ENCODE results near the gene SIRT2.
A peak's percentile ranks its signal among the peaks of the same experiment; 100 is the strongest.
"Not testable (repeated sequence)": the region's sequence is repeated elsewhere in the genome, so short reads cannot be mapped to it uniquely, and the experiment has no call there.

The SIRT2 gene

DNA sequence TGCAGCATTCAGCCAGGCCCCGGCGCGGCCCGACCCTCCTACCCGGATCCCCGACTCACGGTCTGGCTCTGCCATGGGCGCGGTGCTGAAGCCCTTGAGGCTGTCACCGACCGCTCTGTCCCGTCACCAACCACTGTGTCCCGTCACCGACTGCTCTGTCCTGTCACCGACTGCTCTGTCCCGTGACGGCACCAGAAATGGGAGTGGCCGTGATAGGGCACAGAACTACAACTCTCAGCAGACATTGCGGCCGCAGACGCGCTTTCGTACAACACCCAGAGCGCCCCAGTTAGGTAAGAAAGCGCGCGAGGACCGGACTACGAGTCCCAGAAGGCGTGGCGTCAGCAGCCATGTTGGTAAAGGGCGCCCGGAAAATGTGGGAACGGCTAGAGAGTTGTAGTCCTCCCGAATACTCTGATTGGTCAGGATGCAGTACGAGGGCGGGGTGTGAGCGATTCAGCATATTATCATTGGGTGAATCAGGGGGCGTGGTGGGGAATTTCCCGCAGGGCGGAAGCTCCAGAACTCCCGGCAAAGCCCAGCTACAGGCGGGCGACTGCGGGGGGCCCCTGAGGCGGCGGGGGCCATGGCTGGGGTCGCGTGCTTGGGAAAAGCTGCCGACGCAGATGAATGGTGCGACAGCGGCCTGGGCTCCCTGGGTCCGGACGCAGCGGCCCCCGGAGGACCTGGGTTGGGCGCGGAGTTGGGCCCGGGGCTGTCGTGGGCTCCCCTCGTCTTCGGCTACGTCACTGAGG is at the start of gene SIRT2, which contains the start of gene NFKBIB:
SIRT2 (minus strand) TSS at position 172 of the 755 bp plus-strand sequence; CDS start at position 75, 97 bp downstream.
NFKBIB (plus strand) TSS at position 523 of the 755 bp plus-strand sequence; CDS start at position 587, 64 bp downstream.
- DNase-seq = peak; percentile 98

DNA sequence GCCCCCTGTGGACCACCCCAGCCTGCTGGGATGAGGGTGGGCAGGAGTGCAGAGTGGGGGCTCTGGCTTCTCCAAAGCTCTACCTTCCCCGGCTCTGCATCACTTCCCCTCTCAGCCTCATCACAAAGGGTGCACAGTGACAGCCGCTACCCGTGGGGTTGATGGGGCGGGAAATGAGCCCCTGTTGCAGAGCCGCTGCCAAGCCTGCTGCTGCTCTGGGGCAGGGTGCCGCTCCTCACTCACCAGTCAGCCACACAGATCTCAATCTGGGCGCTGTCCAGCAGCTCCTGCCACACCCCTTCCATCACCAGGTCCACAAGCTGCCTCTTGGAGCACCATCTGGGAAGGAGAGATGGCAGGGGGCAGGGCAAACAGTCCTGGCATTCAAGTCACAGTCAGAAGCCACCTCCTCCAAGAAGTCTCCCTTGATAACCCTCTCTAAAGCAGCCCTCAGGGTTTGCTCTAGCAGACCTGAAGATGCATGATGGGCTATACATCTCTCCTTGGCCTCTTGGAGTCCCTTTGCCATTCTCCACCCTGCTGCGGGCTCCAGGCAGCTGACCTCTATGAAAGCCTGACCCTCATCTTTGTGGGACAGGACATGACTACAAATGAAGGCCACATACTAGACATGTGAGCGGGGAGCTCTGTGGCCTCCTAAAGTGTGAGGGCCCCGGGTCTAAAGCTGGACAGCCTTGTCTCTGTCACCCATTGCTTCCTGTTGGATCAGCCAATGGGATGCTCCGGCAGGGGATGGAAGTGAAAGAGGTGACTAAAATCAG is 47.0 kb upstream of the SIRT2 start:
- DNase-seq = no peak

DNA sequence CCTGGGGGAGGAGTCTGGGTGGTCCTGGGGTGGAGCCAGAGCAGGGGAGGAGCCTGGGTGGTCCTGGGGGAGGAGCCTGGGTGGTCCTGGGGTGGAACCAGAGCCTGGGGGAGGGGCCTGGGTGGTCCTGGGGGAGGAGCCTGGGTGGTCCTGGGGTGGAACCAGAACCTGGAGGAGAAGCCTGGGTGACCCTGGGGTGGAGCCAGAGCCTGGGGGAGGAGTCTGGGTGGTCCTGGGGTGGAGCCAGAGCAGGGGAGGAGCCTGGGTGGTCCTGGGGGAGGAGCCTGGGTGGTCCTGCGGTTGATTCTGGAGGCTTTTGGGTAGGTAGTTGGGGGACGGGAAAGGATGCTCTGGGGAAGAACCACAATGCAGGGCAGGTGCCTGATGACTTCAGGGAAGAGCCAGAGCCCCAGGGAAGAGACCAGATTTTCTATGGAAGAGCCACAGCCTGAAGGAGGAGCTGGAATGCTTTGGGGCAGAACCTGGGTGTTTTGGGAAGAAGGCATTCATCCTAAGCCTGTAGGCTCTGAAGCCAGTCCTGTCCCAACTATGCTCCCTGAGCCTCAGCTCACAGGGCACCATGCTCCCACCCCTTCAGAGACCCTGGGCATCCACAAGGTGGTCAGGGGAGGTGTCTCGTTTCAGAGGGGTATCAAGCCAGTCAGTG is 46.3 kb upstream of the SIRT2 start:
- no peak for DNase-seq

DNA sequence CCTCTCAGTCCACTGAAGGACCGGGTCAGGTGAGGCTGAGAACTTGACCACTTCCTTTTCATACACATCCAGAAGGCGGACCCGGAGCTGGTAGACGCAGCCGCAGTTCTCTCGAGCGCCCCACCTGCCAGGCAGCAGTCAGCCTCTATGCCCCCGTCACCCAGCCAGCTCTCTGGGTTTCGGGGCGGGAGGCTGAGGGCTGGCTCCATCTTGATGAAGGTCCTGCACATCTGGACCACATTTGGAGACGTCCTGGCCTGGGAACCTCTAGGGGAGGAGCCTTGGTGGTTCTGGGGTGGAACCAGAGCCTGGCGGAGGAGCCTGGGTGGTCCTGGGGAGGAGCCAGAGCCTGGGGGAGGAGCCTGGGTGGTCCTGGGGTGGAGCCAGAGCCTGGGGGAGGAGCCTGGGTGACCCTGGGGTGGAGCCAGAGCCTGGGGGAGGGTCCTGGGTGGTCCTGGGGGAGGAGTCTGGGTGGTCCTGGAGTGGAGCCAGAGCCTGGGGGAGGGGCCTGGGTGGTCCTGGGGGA is 45.6 kb upstream of the SIRT2 start:
- no peak for DNase-seq

DNA sequence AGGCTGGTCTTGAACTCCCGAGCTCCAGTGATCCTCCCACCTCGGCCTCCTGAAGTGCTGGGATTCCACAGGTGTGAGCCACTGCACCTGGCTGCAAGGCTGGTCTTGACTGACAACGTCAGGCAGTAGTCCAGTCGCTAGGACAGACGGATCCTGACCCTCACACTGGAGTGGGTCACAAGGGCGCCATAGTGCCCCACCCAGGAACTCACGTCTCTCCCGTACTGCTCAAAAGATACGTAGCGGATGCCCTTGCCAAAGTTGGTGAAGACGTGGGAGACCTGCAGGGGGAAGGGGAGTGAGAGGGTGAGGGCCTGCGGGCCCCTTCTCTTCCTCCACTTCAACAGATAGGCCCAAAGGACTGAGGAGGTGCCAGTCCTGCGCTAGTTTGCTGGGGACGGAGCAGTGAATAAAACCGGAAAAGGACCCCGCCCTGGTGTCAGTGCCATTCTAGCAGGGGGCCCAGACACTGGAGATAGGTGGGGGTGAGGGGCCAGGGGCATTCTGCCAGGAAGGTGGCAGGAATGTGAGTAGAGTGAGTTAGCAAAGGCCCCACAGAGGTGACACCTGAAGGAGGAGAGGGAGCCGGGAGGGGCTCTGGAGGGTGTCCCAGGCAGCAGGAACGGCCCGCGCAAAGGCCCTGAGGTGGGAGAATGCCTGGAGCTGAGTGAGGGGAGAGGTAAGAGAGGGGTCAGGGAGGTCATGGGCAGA is 43.2 kb upstream of the SIRT2 start:
- no peak for DNase-seq

DNA sequence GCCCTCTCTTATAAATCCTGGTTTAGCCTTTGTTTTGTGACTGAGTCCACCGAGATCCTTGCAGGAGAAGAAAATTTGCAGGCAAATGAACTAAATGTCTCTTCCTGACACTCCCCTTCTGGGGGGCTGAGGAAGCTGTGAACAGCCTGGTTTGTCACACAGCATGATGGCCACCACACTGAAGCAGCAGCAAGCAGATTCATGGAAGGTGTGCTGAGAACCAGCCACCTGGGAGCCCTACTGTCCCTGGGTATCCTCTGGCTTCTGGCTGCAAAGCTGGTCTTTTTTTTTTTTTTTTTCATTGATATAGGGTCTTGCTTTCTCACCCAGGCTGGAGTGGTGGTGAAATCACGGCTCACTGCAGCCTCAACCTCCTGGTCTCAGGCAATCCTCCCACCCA is 42.6 kb upstream of the SIRT2 start:
- DNase-seq = no peak

DNA sequence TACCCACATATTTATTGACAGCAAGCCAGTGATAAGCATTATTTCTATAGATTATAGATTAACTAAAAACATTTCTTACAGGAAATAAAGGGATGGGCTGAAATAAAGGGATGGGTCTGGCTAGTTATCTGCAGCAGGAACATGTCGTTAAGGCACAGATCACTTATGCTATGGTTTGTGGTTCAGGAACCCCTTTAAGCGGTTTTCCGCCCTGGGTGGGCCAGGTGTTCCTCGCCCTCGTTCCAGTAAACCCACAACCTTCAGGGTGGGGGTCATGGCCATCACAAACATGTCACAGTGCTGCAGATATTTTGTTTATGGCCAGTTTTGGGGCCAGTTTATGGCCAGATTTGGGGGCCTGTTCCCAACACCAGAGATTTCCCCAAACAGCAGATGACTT is 42.0 kb upstream of the SIRT2 start:
- DNase-seq = not testable (repeated sequence)

DNA sequence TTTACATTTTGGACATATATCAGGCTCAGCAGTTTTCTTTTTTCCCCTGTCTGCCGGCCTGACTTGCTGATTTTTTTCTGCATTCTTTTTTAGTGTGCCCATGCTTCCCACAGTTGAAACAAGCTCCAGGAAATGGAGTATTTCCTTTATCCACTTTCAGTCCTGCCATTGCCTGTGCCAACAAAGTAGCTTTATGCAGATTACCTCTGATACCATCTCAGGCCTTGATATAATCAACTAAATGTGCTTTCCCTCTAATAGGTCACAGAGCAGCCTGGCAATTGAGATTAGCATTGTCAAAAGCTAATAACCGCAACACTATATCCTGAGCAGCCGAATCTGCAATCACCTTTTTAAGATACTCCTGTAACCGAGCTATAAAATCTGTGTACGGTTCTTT is 40.5 kb upstream of the SIRT2 start:
- DNase-seq = no peak

DNA sequence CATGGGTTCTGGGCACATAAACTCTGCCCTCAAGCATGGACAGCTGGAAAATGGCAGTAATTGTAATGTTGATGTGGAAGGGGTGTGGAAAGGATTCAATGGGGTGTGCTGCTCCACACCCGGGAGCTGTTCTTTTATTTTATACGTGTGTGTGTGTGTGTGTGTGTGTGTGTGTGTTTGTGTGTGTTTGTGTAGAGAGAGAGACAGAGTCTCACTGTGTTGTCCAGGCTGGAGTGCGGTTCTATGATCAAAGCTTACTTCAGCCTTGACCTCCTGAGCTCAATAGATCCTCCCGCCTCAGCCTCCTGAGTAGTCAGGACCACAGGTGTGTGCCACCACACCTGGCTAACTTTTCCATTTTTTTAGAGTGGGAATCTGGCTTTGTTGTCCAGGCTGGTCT is 34.1 kb upstream of the SIRT2 start:
- no peak for DNase-seq

DNA sequence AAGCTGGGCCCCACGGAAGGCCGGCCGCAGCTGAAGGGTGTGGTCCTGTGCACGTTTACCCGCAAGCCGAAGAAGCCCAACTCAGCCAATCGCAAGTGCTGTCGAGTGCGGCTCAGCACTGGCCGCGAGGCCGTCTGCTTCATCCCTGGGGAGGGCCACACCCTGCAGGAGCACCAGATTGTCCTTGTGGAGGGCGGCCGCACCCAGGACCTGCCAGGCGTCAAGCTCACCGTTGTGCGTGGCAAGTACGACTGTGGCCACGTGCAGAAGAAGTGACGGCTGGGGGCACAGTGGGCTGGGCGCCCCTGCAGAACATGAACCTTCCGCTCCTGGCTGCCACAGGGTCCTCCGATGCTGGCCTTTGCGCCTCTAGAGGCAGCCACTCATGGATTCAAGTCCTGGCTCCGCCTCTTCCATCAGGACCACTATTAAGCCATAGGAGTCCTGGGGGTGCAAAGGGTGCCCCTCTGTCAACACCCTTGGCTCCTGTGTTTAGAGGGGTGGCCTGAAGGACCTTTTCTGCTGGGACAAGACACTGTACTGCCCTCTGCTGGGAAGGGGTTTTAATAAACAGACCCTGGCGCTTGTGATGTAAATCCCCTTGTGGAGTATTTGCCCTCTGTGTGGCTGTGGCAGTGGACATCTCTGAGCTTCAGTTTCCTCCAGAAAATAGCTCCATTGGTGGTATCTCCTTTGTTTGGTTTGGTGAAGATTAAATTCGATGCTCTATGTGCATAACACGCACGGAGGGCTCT is 33.2 kb upstream of the SIRT2 start:
- DNase-seq = no peak

DNA sequence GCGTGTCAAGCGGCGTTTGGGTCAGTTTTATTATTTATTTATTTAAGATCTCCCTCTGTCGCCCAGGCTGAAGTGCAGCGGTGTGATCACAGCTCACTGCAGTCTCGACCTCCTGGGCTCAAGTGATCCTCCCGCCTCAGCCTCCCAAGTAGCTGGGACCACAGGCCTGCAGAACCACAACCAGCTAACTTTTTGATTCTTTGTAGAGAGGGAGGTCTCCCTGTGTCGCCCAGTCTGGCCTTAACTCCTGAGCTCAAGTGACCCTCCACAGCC is 32.0 kb upstream of the SIRT2 start:
- no peak for DNase-seq

DNA sequence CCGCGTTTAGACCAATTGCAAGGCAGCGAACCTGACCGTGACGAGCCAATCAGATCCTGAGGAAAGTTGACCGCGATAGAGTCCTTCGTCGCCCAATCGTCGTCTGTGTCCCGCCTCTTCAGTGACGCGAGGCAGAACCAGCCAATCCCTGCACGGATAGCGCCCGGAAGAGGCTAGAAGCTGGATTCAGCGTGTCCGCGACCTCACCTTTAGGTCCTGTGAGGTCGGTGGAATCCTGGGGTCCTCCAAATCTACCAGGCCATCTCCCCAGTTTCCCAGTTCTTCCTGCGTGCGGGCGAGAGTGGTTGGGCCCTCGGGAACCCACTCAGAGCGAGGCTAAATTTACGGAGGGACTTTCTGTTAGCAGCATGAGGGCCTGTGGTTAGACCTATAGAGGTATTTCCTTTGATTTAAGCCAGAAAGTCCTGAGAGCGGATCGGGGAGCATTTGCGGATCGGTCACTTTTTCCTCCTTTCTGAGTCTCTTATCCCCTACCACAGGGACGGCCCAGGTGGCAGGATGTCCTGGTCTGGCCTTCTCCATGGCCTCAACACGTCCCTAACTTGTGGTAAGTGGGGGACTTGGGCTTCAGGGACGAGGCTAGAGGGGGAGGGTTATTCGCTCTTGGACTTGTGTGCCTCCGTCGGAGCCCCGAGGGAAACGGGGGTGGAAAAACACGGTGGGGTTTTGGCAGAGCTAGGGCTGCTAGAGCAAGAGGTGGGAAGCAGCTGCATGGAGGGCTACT is 31.5 kb upstream of the SIRT2 start, which contains the start of gene MRPS12:
MRPS12 (plus strand) TSS at position 169 of the 745 bp plus-strand sequence; CDS start at position 520, 351 bp downstream.
- DNase-seq = peak; percentile 97

DNA sequence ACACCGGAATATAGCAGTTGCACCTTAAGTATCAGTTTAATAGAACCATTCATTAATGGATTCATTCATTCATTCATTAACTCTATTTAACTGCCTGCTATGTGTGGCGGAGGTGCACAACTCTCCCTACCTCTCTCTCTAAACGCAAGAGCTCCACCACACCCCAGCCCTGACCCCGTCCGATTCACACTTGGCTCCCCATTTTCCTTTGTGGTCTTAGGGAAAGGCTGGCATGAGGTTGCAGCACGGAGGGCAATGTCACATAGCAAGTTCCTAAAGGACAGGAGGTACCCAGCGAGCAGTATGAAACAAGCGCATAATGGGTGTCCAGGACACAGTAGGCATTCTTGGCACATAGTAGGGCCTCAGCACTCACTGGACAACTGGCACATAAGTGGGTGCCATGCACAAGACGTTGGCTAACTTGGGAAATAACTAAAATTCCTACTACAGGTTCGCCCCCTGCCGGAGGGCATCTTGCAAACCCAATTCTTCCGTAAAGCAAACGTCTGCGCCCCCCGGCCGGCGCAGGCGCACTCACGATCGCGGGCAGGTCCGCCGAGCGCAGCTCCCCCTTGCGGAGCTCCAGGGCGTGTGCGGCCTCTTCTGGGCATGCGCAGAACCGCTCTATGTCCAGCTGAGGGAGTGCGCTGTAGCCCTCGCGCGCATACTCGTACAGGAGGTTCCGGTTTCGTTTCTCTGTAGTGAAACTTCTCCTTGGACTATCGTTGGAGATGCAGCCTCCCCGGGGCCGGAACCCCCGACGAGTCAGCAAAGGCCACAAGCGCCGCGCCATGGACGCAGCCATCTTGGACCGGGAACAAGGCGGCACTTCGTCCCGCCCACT is 30.7 kb upstream of the SIRT2 start, which contains the start of gene SARS2:
SARS2 (minus strand) TSS at position 835 of the 847 bp plus-strand sequence; CDS start at position 808, 27 bp downstream.
- peak; percentile 89 for DNase-seq

DNA sequence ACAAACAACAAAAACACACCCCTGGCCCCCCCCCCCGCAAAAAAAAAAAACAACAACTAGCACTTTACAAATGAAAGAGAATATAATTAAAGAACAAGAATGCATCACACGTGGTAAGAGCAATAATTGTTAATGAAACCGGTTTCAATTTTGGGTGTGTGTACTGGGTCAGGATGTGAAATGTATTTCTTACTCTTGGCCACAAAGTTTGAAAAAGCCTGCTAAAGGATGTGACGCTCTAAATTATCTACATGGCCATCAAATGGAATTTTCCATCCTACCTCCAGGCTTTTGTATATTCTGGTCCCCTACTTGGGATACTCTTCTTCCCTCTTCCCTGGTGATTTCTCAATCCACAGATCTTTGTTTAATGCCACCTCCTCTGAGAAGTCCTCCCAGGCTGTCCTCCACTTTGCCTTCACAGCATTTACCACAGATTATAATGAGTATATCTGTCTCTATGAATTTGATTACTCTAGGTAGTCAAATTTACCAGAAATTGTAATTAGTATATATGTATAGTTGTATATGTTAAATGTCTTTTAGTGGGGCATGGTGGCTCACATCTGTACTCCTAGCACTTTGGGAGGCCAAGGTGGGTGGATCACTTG is 29.1 kb upstream of the SIRT2 start:
- no peak for DNase-seq

DNA sequence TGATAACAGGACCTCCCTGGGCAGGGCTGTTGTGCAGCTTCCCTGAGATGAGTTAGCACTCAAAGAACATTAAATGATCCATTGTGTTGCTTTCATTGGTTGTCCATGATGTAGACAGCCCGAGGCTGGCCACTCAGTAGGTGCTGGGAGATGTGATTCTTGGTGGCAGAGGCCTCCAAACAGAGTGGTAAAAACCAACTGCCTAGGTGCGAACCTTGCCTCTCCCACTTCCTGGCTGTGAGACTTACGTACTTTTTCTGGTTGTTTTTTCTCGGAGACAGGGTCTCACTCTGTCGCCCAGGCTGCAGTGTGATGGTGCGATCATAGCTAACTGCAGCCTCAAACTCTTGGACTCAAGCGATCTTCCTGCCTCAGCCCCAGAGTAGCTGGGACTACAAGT is 25.0 kb upstream of the SIRT2 start:
- no peak for DNase-seq

DNA sequence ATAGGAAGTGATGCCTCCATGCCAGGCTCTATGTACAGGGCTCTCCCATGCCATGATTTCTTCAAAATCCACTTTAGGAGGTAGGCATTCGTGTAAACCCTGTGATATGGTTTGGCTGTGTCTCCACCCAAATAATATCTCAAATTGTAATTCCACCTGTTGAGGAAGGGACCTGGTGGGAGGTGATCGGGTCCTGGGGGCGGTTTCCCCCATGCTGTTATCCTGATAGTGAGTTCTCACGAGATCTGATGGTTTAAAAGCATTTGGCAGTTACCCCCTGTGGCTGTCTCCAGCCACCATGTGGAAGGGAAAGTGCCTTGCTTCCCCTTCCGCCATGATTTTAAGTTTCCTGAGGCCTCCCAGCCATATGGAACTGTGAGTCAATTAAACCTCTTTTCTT is 23.1 kb upstream of the SIRT2 start:
- no peak for DNase-seq

DNA sequence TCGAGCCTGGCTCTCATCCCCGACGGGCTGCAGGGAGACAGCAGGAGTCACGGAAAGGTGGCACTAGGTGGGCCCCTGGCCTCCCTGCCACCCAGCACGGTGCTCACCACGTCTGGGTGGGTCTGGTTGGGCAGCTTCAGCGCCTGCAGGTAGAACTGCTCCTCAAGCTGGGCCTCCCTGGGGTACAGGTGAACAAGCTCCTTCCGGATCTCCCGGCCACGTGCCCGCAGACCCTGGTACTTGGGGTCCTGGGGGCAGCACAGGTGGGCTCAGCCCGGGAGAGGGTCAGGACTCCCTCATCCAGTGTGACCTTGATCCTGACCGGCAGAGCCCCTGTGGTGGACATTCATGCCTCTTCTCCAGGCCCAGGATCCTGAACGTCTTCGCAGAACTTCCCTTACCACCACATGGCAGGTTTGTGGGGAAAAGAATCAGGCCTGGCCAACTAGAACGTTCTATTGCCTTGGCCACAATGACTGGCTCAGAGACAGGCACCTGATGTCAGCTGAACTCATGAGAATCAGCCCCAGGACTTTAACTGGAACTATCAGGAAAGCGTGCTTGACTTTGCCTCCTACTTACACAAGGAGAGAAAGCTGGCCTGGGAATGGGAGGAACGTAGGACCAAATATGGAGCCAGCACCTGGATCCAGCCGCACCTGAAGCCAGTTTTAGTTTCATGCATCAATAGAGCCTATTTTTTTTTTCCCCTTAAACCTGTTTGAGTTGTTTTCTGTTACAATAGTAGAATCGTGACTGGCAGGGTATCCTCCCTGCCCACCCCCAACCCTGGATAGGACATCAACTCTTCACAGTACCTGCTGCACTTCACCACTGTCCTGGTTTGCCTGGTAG is 22.2 kb upstream of the SIRT2 start:
- DNase-seq = no peak

DNA sequence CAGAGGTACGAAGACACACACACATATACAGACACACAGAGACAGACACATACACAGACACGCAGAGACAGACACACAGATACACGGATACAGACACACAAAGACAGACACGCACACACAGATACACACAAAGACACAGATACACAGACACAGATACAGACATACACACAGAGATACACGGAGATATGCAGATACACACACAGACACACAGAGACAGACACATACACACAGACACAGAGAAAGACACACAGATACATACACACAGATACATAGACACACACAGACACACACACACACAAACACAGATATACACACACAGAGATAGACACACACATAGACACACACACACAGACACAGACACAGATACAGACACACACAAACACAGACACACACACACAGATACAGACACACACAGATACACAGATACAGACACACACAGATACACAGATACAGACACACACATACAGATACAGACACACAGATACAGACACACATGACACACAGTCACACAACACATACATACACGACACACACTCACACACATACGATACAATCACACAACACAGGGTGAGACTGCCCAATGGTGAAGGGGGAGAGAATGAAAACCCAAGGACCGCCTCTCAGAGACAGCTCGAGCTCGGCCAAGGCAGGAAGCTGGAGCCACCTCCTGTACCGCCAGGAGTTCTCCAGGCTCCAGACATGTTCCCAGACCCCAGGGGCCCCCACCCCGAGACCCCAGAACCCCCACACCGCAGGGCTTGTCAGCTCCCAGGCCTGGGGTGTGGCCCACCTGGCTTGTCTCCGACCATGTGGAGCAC is 21.4 kb upstream of the SIRT2 start:
- no peak for DNase-seq
